Adrenal gland (tissue), 12 donors: ENCODE data around the gene KRTAP4-4. TPM values are rescaled to one million over a fixed set of nuclear protein-coding genes. Genes with fewer than 3 reads are reported as not detected.
"Not testable (repeated sequence)": the region's sequence is repeated elsewhere in the genome, so short reads cannot be mapped to it uniquely, and the experiment has no call there.

Experiments used
- DNase-seq, 7 donors: peaks; one replicate each; pipeline ENCODE4 v3.0.0-alpha.2; 2019 to 2020
- H3K27ac ChIP-seq, 5 donors: fragments of 200-600 bp; sonication (generic) in 4 of 5; 1 replicate in 3 of 5; 2 replicates in 2 of 5; pipeline versions ENCODE4 v1.5.1 to v1.8.0; 2016 to 2020; ENCODE audit warnings: mild to moderate bottlenecking in 1 of 5
- H3K27me3 ChIP-seq: fragments of 200-600 bp; 2 replicates; pipeline ENCODE4 v1.8.0; 2021
- H3K36me3 ChIP-seq, 2 donors: fragments of 200-600 bp; replicated peaks in 1 of 2; 1 replicate in 1 of 2; 2 replicates in 1 of 2; pipeline versions ENCODE4 v1.5.1 to v1.8.0; 2018 to 2022
- H3K4me1 ChIP-seq, 2 donors: fragments of 200-600 bp; replicated peaks in 1 of 2; 1 replicate in 1 of 2; 2 replicates in 1 of 2; pipeline versions ENCODE4 v1.5.1 to v1.8.0; 2018 to 2021
- H3K4me3 ChIP-seq, 4 donors: fragments of 200-600 bp; sonication (generic) in 3 of 4; one replicate each; pipeline ENCODE4 v1.5.1; 2016 to 2018
- H3K9me3 ChIP-seq, 3 donors: fragments of 200-600 bp; sonication (generic) in 1 of 3; replicated peaks in 1 of 3; 1 replicate in 2 of 3; 2 replicates in 1 of 3; pipeline versions ENCODE4 v1.5.1 to v1.8.0; 2016 to 2021
- POLR2A ChIP-seq, 2 donors: fragments of 450-650 bp; IDR thresholded peaks; one replicate each; pipeline ENCODE4 v1.6.1; 2017; ENCODE audit warnings: antibody characterized with exemption in 2 of 2, mild to moderate bottlenecking in 2 of 2, moderate library complexity in 1 of 2
- WGBS, 4 donors: extraction: QIAGEN DNeasy Blood & Tissue Kit in 2 of 4; methylation state at CpG; one replicate each; pipeline versions ENCODE4 v1.1.5 to v1.1.7; 2013 to 2017; 5-methylcytosine and 5-hydroxymethylcytosine counted together
- intact Hi-C, 2 donors: fragments of 100-400 bp; cut with DNase I; formaldehyde crosslinking; loops; one replicate each; pipeline versions ENCODE4 v1.14.1 to v1.15.0; 2022 to 2023
- polyA plus RNA-seq, 3 donors: library from polyadenylated mRNA; stranded (reverse); fragments of 200-250 nt in 2 of 3; fragments of 350-450 nt in 1 of 3; fragmentation: Illumina TruSeq in 1 of 3; extraction: RNeasy Lipid Tissue Mini Kit (QIAGEN cat#74804) in 1 of 3; gene quantifications; one replicate each; pipeline ENCODE4 v1.2.3, GENCODE V29; 2013 to 2014
- total RNA-seq, 9 donors: library from RNA; depleted of rRNA in 4 of 9; stranded (reverse); fragments of >200 nt in 4 of 9; fragments of 120-200 nt in 1 of 9; fragmentation: NEBNext Ultra II Directional in 1 of 9; extraction: Animal tissue kit (Norgen Biotek cat#: 25700) in 1 of 9; gene quantifications; one replicate each; pipeline versions ENCODE4 v1.1.0 to v1.2.4, GENCODE V29; 2013 to 2023
- TF ChIP-seq, protein P1 (sequence below), 6 experiments: fragments of 450-650 bp in 4 of 6; fragments of 200-600 bp in 2 of 6; sonication (generic) in 1 of 6; IDR thresholded peaks; 1 replicate in 5 of 6; 2 replicates in 1 of 6; pipeline versions ENCODE4 v1.5.1 to v1.8.0; 2016 to 2021; ENCODE audit warnings: antibody characterized with exemption in 6 of 6, mild to moderate bottlenecking in 2 of 6, moderate library complexity in 1 of 6
- donor health status: healthy with polysubstance abuse.
- donor health status: Bipolar disorder and iron deficiency.
- donor health status: DM: yes; HTN: yes; CAD: no.
- donor health status: DM: no; HTN: no; CAD: no.
- donor health status: DM: no; HTN: no; CAD: no.
- donor health status: DM: yes; HTN: yes; CAD: no.

Gene KRTAP4-4
- total and polyA plus RNA-seq, 12 donors, result not detected

DNA sequence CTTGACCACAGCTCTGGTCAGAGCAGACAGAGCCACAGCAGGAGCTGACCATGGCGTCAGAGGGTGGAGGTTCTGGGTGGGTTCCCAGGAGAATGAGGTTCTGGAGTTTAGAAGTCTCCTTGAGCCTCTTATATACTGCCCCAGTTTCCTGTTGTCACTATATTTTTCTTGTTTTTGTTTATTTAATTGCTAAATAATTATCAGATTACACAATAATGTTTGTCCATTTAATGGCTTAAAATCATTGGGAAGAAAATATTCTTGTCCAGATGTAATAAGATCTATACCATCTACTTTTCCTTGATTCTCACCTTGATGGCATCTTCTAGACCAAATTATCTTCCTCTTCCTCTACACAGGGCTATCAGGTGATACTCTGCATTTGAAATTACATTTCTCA is 7.6 kb upstream of the KRTAP4-4 start, which contains the start of gene KRTAP4-3:
KRTAP4-3 (minus strand) TSS at position 101 of the 400 bp plus-strand sequence; CDS start at position 52, 49 bp downstream.
- WGBS, 4 donors, result 54 to 71% (median 60%) methylated on average over 1 of the region's 1 CpG
- Histone ChIP-seq H3K27ac (no peak within 1 kb of the TSS), H3K4me1 (no peaks in the 10 kb centered on the region), H3K27me3 (no peaks in the 10 kb centered on the region), H3K36me3 (no peaks in the 10 kb centered on the region), H3K9me3 (no peaks in the 10 kb centered on the region), H3K4me3 (no peak within 1 kb of the TSS)
- no peak for DNase-seq
- no peak for TF ChIP-seq POLR2A (IDR thresholded peaks at IDR 0.05)
- TF ChIP-seq, protein P1, sequence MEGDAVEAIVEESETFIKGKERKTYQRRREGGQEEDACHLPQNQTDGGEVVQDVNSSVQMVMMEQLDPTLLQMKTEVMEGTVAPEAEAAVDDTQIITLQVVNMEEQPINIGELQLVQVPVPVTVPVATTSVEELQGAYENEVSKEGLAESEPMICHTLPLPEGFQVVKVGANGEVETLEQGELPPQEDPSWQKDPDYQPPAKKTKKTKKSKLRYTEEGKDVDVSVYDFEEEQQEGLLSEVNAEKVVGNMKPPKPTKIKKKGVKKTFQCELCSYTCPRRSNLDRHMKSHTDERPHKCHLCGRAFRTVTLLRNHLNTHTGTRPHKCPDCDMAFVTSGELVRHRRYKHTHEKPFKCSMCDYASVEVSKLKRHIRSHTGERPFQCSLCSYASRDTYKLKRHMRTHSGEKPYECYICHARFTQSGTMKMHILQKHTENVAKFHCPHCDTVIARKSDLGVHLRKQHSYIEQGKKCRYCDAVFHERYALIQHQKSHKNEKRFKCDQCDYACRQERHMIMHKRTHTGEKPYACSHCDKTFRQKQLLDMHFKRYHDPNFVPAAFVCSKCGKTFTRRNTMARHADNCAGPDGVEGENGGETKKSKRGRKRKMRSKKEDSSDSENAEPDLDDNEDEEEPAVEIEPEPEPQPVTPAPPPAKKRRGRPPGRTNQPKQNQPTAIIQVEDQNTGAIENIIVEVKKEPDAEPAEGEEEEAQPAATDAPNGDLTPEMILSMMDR (IDR thresholded peaks at IDR 0.05), result no peak
- intact Hi-C loops, result no loop called here

DNA sequence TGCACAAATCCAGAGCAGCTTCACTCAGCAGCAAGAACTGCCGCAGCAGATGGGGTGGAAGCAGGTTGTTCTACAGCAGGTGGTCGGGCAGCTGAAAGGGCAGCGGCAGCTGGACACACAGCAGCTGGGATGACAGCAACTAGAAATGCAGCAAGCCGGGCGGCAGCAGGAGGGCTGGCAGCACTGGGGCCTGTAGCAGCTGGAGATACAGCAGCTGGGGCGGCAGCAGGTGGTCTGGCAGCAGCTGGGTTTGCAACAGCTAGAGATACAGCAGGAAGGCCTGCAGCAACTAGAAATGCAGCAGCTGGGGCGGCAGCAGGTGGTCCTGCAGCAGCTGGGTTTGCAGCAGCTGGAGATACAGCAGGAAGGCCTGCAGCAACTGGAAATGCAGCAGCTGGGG is 7.0 kb upstream of the KRTAP4-4 start:
- H3K9me3 ChIP-seq, result no peaks in the 10 kb centered on the region
- intact Hi-C loops, result no loop called here
- no peak overlapping the region for H3K4me3 ChIP-seq
- TF ChIP-seq, protein P1 (IDR thresholded peaks at IDR 0.05), result no peak
- no peak for TF ChIP-seq POLR2A (IDR thresholded peaks at IDR 0.05)
- H3K4me1 ChIP-seq, result no peaks in the 10 kb centered on the region
- no peaks in the 10 kb centered on the region for H3K36me3 ChIP-seq
- DNase-seq, result no peak
- H3K27ac ChIP-seq, result no peak overlapping the region
- H3K27me3 ChIP-seq, result no peaks in the 10 kb centered on the region
- 80 to 90% (median 84%) methylated on average over 6 to 7 of the region's 7 CpGs for WGBS, 4 donors

DNA sequence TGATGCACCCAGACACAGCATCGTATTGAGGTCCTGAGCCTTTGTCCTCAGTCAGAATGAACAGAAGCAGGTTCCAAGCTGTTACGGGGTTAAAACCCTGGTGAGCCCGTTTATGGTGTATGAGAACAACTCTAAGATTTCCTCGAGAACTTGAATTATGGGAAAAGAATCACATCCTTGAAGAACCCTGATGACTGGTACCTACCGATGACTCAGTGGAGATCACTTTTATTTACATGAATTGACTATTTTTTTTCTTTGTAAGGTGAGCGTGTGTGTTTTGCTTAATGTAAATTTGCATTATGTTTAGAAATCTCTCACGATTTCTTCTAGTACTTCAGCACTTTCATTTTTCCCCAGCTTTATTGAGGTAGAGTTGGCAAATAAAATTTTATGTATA is 3.3 kb upstream of the KRTAP4-4 start:
- no peaks in the 10 kb centered on the region for H3K9me3 ChIP-seq

DNA sequence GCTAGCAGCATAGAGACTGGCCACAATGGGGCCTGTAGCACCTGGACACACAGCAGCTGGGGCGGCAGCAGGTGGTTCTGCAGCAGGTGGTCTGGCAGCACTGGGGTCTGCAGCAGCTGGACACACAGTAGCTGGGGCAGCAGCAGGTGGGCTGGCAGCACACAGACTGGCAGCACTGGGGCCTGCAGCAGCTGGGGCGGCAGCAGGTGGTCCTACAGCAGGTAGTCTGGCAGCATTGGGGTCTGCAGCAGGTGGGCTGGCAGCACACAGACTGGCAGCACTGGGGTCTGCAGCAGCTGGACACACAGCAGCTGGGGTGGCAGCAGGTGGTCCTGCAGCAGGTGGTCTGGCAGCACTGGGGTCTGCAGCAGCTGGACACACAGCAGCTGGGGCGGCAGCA is 358 bp downstream of the KRTAP4-4 start:
- 88 to 100% (median 94%) methylated on average over 3 of the region's 3 CpGs; no CpG with 5 or more reads in 1 of the 4 donors for WGBS, 4 donors
- DNase-seq, intact Hi-C loops, H3K27ac ChIP-seq, H3K4me1 ChIP-seq, H3K27me3 ChIP-seq, H3K4me3 ChIP-seq, H3K9me3 ChIP-seq, H3K36me3 ChIP-seq: not testable (repeated sequence)

More for the DNA sequence above, 3.3 kb upstream of the KRTAP4-4 start:
- Histone ChIP-seq H3K4me3 (no peak overlapping the region), H3K27ac (no peak overlapping the region), H3K4me1 (no peaks in the 10 kb centered on the region), H3K36me3 (no peaks in the 10 kb centered on the region), H3K27me3 (no peaks in the 10 kb centered on the region)
- no peak for DNase-seq
- intact Hi-C loops, result no loop called here
- WGBS, 4 donors, result 64 to 77% (median 71%) methylated on average over 7 of the region's 7 CpGs
- TF ChIP-seq POLR2A (IDR thresholded peaks at IDR 0.05), result no peak
- TF ChIP-seq, protein P1 (IDR thresholded peaks at IDR 0.05), result no peak

DNA sequence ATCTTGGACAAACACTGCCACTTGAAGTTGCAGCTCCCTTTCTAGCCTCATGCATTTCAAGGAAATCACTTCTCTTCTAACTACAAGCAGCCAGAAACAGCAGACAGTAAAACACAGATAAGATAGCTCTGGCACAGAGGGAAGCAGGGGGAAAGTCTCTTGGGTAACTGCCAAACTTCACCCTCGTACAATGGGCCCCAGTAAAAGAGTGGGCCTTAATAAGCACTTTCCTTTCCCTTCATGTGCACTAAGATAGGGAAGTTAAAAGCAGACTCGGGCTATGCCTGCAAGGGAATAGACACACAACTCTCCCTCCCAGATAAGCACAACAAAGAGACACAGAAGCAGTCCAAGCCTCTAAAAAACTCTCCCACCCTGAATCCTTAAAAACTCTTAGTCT is 6.7 kb downstream of the KRTAP4-4 start:
- Histone ChIP-seq H3K36me3 (no peaks in the 10 kb centered on the region), H3K27ac (no peak overlapping the region), H3K9me3 (no peaks in the 10 kb centered on the region), H3K4me1 (no peaks in the 10 kb centered on the region), H3K27me3 (peaks cover 8% of the 10 kb centered on the region), H3K4me3 (no peak overlapping the region)
- TF ChIP-seq POLR2A (IDR thresholded peaks at IDR 0.05), result no peak
- TF ChIP-seq, protein P1 (IDR thresholded peaks at IDR 0.05), result no peak
- intact Hi-C loops, result no loop called here
- DNase-seq, result no peak
- 20 to 37% (median 32%) methylated on average over 2 of the region's 2 CpGs for WGBS, 4 donors
